ENCODE measurements around the gene HIVEP3.
"Not testable (repeated sequence)": the region's sequence is repeated elsewhere in the genome, so short reads cannot be mapped to it uniquely, and the experiment has no call there.

Gene HIVEP3

GRCh38 chr1:41574842-41575241 lies 343.9 kb downstream of the HIVEP3 start:
- DNase-seq = no peak

GRCh38 chr1:41573785-41574713 lies 344.7 kb downstream of the HIVEP3 start:
- DNase-seq = peak in 1 of 2 experiments; percentile 48

DNA sequence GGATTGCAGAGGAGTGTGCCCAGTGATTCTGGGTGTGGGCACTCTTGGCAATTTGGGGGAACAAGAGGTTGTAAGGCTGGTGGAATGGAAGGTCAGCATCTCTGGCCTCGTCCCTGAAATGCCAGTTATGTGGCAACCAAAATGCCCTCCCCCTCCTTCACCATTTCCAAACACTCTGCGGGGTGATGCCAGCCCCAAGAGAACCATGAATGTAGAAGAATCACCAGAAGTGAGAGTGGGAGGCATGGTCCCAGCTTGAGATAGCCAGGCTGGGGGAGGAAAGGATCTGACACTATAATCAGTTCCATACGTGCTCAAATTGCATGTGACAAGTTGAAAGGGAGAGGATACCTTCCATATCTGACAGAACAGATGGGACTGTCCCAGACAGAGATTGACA lies 345.5 kb downstream of the HIVEP3 start:
- no peak for DNase-seq

DNA sequence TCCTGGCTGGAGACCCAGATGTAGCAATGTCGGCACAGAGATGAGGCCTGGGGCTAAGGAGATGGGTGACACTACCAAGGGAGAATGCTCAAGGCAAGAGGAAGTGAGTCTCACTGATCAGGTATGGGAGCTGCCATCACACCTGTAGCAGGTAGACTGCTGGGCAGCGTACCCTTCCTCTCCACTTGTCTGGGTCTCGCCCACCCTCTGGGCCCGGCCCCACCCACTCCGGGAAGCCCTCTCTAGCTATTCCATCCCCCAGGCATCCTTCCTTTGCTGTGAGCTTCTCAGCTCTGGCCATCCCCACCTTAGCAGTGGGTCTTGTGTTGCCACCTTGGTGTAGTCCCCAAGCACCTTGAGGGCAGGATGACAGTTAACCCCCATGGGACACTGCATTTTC lies 346.5 kb downstream of the HIVEP3 start:
- DNase-seq = no peak

DNA sequence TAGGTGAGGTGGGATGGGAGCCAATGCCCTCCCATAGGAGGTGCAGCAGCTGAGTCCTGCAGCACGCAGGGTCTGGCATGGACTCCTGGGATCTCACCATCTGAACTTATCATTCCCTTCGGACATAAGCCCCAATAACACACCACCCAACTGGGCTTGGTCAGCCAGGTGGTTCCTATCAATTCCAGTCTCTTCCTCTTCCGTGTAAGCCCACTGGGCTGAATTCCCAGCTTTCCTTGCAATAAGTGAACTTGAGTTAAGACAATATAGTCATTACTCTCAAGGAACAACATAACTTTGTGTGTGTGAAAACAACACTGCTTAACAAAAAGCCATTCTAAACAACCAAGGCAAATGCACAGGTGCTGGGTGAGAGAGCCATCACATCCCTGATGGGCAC lies 347.7 kb downstream of the HIVEP3 start:
- DNase-seq = no peak

- no peak for DNase-seq
Observed at GRCh38 chr1:41568204-41568603, 350.5 kb downstream of the HIVEP3 start.

GRCh38 chr1:41566969-41567368 lies 351.8 kb downstream of the HIVEP3 start:
- DNase-seq = no peak

GRCh38 chr1:41566274-41566885 lies 352.3 kb downstream of the HIVEP3 start:
- DNase-seq = no peak

DNA sequence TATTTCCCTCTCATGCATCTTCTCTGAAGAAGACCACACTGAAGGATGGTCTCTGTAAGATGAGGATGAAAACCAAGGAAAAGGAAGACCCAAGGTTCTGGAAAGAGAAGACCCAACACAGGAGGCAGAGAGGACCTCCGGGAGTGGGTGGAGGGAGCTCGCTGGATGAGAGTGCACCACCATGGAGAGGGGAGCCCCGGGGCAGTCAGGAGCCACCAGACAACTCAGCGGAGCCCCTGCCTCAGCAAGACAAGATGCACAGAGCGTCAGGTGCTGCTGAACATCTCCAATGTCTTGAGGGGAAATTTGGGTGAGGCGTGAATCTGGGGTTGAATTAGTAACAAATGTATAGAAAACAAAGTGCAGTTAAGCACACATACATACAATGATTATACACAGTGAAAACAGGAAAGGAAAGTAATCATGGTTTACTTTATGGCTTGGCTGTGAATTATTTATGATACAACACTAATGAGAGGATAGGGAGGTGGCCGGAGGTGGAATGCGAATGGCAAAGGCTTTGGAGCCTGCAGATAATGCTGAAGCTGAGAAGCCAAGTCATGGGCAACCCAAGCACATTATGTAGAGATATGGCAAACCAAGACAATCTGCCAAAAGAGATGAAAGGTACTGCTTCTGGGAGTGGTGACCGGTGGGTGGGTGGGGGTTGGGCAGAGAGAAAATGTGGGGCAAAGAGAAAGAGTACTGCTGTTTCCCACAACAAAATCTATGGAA lies 353.8 kb downstream of the HIVEP3 start:
- DNase-seq = no peak

DNA sequence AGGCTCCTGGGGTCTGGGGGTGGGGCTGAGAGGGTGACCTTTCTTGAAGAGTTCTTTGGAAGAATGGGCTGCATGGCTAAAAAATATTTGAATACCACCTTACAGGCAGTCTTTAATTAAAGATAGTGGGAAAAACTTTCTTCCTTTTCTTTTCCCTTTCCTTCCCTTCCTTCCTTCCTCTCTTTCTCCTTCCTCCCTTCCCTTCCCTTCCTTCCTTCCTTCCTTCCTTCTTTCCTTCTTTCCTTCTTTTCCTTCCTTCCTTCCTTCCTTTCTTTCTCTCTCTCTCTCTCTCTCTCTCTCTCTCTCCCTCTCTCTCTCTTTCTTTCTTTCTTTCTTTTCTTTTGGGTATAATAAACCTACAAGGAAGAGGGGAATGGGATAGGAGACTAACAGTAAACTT lies 356.4 kb downstream of the HIVEP3 start:
- DNase-seq = no peak

DNA sequence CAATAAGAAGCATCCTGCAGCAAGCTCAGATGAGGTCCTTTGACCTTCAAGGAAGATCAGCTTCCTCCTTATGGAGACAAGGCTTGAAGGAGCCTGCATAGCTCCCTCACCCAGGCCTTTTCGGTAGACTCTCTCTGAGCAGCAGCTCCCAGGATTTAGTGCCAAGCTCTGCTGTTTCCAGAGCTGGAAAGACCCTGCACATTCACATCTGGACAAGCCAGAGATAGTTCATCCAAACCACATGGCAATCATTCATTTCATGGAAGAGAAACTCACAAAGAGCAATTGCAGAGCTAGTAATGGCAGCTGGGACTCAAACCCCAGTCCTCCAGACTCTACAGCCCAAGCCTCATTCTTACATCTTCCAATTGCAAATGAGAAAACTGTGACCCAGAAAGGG lies 357.8 kb downstream of the HIVEP3 start:
- DNase-seq = no peak

GRCh38 chr1:41560496-41560895 lies 358.2 kb downstream of the HIVEP3 start:
- no peak for DNase-seq

DNA sequence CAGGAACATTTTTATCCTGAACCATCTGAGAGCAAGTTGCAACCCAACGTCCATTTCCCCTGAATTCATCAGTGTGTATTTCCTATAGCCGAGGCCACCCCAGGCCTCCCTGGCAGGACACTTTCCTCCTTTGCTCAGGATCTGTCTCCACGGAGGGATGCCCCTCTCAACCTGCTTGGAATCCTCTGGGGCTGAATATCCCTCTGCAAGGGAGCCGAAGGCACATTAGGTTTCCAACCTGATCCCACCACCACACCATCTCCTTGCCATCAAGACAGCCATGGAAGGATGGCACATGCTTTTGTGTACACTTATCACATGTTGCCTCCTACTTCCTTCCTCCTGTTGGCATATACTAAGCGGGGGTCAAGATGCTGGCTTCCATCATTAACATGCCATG lies 359.4 kb downstream of the HIVEP3 start:
- no peak for DNase-seq

DNA sequence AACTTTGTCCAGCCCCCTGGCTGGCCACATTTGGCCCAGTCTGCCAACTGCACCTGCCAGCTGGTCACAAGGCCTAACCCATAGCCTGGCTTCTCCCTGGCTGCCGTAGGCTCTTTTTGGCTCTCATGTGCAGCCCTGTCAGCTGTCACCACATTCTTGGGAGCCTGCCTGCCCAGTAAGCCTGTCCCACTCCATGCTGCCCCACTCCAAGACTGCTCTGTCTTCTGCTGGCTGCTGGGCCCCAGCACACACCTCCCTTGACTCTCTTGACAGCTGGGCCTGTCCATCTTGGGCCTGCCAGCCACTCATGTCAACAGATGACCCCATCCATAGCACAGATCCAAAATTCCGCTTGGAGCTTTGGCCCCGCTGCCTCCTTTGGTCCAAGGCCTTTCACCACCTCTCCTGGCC lies 360.0 kb downstream of the HIVEP3 start:
- DNase-seq = peak; percentile 12 to 13

GRCh38 chr1:41557751-41558455 lies 360.8 kb downstream of the HIVEP3 start:
- DNase-seq = no peak

DNA sequence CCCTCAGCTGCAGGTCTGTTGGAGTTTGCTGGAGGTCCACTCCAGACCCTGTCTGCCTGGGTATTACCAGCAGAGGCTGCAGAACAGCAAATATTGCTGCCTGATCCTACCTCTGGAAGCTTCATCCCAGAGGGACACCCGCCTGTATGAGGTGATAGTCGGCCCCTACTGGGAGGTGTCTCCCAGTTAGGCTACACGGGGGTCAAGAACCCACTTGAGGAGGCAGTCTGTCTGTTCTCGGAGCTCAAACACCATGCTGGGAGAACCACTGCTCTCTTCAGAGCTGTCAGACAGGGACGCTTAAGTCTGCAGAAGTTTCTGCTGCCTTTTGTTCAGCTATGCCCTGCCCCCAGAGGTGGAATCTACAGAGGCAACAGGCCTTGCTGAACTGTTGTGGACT lies 364.0 kb downstream of the HIVEP3 start:
- not testable (repeated sequence) for DNase-seq

GRCh38 chr1:41547781-41548560 lies 370.8 kb downstream of the HIVEP3 start:
- DNase-seq = no peak

DNA sequence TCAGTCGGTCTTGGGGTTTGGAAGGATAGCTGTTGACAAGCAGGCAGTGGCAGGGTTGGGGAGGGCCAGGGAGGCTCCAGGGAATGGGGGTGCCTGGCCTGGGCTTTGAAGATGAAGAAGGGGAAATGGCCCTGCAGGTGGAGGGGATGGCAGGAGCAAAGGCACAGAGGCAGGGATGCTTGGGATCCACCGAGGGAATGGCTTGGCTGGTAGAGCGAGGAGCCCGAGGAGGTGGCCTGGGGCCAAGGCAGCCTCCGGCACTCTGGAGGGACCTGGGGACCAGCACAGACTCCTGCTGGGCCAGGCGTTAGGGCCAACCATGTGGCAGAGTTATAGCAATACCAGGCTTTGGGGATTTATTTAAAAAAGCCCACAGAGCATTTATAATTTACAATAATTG lies 371.4 kb downstream of the HIVEP3 start:
- no peak for DNase-seq

- DNase-seq = no peak
Observed at GRCh38 chr1:41546833-41547135, 371.9 kb downstream of the HIVEP3 start.

GRCh38 chr1:41545996-41546832 lies 372.5 kb downstream of the HIVEP3 start:
- DNase-seq = no peak

- no peak for DNase-seq
Observed at GRCh38 chr1:41542196-41542930, 376.4 kb downstream of the HIVEP3 start.
